ENCODE data around the gene MMAB.

DNA sequence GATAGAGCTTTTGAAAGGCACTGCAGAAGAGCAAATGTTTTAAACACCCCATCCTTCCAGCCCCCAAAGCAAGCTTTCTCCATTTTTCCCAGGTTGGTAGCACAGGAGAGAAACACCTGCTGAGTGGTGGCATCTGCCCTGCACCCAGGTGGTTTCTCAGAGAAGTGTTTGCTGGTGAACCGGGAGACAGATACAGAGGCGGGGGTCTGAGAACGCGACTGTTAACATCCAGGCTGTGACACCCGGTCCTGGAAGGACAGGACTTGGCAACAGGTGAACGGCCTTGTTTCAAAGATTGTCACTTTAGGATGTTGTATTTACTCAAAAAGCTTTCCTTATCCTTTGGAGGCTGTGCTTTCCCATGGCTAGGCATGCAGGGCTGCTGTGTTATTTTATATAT is 18.5 kb downstream of the MMAB start:
- no peak for TF ChIP-seq POLR2A (IDR thresholded peaks at IDR 0.05)
- TF ChIP-seq, protein P1, sequence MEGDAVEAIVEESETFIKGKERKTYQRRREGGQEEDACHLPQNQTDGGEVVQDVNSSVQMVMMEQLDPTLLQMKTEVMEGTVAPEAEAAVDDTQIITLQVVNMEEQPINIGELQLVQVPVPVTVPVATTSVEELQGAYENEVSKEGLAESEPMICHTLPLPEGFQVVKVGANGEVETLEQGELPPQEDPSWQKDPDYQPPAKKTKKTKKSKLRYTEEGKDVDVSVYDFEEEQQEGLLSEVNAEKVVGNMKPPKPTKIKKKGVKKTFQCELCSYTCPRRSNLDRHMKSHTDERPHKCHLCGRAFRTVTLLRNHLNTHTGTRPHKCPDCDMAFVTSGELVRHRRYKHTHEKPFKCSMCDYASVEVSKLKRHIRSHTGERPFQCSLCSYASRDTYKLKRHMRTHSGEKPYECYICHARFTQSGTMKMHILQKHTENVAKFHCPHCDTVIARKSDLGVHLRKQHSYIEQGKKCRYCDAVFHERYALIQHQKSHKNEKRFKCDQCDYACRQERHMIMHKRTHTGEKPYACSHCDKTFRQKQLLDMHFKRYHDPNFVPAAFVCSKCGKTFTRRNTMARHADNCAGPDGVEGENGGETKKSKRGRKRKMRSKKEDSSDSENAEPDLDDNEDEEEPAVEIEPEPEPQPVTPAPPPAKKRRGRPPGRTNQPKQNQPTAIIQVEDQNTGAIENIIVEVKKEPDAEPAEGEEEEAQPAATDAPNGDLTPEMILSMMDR (IDR thresholded peaks at IDR 0.05): no peak
